HG03045 (cell line): Measurements from ENCODE around the gene KEL.
"Not testable (repeated sequence)": the region's sequence is repeated elsewhere in the genome, so short reads cannot be mapped to it uniquely, and the experiment has no call there.

ENCODE experiments used
- ATAC-seq: cut with Tn5 transposase; IDR thresholded peaks from one replicate; pipeline ENCODE4 v1.9.1; 2021; ENCODE audit warnings: mild to moderate bottlenecking, moderate library complexity; ENCODE audit not compliant: unreplicated experiment

The KEL gene

GRCh38 chr7:142961973-142962926, at the start of gene KEL:
Gene KEL, minus strand, starts transcription at chr7:142962363. Its CDS starts 157 bp downstream, at chr7:142962206.
- ATAC-seq: no peak

GRCh38 chr7:143008007-143008901, 46.1 kb upstream of the KEL start:
- peak; percentile 97 for ATAC-seq

GRCh38 chr7:143005632-143006260, 43.6 kb upstream of the KEL start:
- ATAC-seq: no peak

- peak; percentile 48 for ATAC-seq
These were observed 41.4 kb upstream of the KEL start for GRCh38 chr7:143003393-143004051.

GRCh38 chr7:143002898-143003297, 40.7 kb upstream of the KEL start:
- no peak for ATAC-seq

- no peak for ATAC-seq
These were observed 39.9 kb upstream of the KEL start for GRCh38 chr7:143002106-143002505.

- no peak for ATAC-seq
These were observed 38.5 kb upstream of the KEL start for GRCh38 chr7:143000648-143001047.

GRCh38 chr7:142999793-143000192, 37.6 kb upstream of the KEL start:
- no peak for ATAC-seq

GRCh38 chr7:142998966-142999365, 36.8 kb upstream of the KEL start:
- ATAC-seq: no peak

GRCh38 chr7:142997456-142997989, 35.4 kb upstream of the KEL start:
- no peak for ATAC-seq

- no peak for ATAC-seq
These were observed 30.3 kb upstream of the KEL start for GRCh38 chr7:142992427-142992826.

GRCh38 chr7:142984297-142984696, 22.1 kb upstream of the KEL start:
- no peak for ATAC-seq

GRCh38 chr7:142983825-142984224, 21.7 kb upstream of the KEL start:
- ATAC-seq: no peak

- ATAC-seq: not testable (repeated sequence)
These were observed 16.2 kb upstream of the KEL start for GRCh38 chr7:142978402-142978801.

GRCh38 chr7:142974626-142975025, 12.5 kb upstream of the KEL start:
- no peak for ATAC-seq

- no peak for ATAC-seq
These were observed 7.0 kb upstream of the KEL start for GRCh38 chr7:142969183-142969582.

- no peak for ATAC-seq
These were observed 6.1 kb upstream of the KEL start for GRCh38 chr7:142968229-142968628.

- ATAC-seq: no peak
These were observed 2.5 kb upstream of the KEL start for GRCh38 chr7:142964502-142965246.

GRCh38 chr7:142963993-142964392, 1.8 kb upstream of the KEL start:
- ATAC-seq: no peak

GRCh38 chr7:142962991-142963390, 828 bp upstream of the KEL start:
- ATAC-seq: no peak
